HEK293 (cell line): ENCODE measurements around the gene USP22.

Experiments
- CTCF ChIP-seq: fragments of 450-650 bp; formaldehyde crosslinking; IDR thresholded peaks from 2 replicates; pipeline ENCODE4 v1.5.1; 2016; ENCODE audit warnings: missing biosample characterization, missing genetic modification characterization
- HOXA7 ChIP-seq: sonication (generic); formaldehyde crosslinking; IDR thresholded peaks from 2 replicates; pipeline ENCODE4 v1.8.1; 2022; ENCODE audit warnings: missing genetic modification reagents, borderline replicate concordance
- KLF7 ChIP-seq: fragments of 450-650 bp; formaldehyde crosslinking; IDR thresholded peaks from 2 replicates; pipeline ENCODE4 v1.5.1; 2016; ENCODE audit warnings: missing biosample characterization, missing genetic modification characterization, borderline replicate concordance
- ZNF2 ChIP-seq: fragments of 450-650 bp; formaldehyde crosslinking; IDR thresholded peaks from 2 replicates; pipeline ENCODE4 v1.5.1; 2016; ENCODE audit warnings: missing biosample characterization, missing genetic modification characterization
- ZNF280C ChIP-seq: fragments of 450-650 bp; formaldehyde crosslinking; IDR thresholded peaks from 2 replicates; pipeline ENCODE4 v1.5.1; 2016; ENCODE audit warnings: missing biosample characterization, missing genetic modification characterization
- ZSCAN18 ChIP-seq: fragments of 450-650 bp; formaldehyde crosslinking; IDR thresholded peaks from 2 replicates; pipeline ENCODE4 v1.5.1; 2016; ENCODE audit warnings: missing biosample characterization, missing genetic modification characterization

- TF ChIP-seq CTCF (tag by site-specific recombination) (no peak), KLF7 (no peak), ZSCAN18 (tag by site-specific recombination) (no peak), ZNF280C (tag by site-specific recombination) (no peak), ZNF2 (tag by site-specific recombination) (no peak), HOXA7 (CRISPR knock-in tag) (no peak)
Observed at GRCh38 chr17:20979792-20980083, 63.1 kb downstream of the USP22 start.
